Osteocyte (in vitro differentiated cells): ENCODE data around the gene CATSPER3. TPM values are rescaled to one million over a fixed set of nuclear protein-coding genes. Genes with fewer than 3 reads are reported as not detected.

Source experiments
- DNase-seq: peaks from one replicate; pipeline ENCODE4 v3.0.0; 2021; ENCODE audit warnings: mixed read lengths; ENCODE audit not compliant: unreplicated experiment; ENCODE audit errors: extremely low spot score
- H3K27ac Mint-ChIP-seq: one replicate; pipeline ENCODE4 v1.8.0; 2021; ENCODE audit warnings: mild to moderate bottlenecking, mixed read lengths; ENCODE audit not compliant: unreplicated experiment
- H3K27me3 Mint-ChIP-seq: one replicate; pipeline ENCODE4 v1.8.0; 2021; ENCODE audit warnings: mixed read lengths; ENCODE audit not compliant: unreplicated experiment
- H3K36me3 Mint-ChIP-seq: one replicate; pipeline ENCODE4 v1.8.0; 2021; ENCODE audit warnings: mixed read lengths; ENCODE audit not compliant: unreplicated experiment
- H3K4me1 Mint-ChIP-seq: one replicate; pipeline ENCODE4 v1.8.0; 2021; ENCODE audit warnings: mixed read lengths; ENCODE audit not compliant: unreplicated experiment
- H3K4me3 Mint-ChIP-seq: one replicate; pipeline ENCODE4 v1.8.0; 2021; ENCODE audit warnings: mild to moderate bottlenecking, moderate library complexity, mixed read lengths; ENCODE audit not compliant: unreplicated experiment
- H3K9me3 Mint-ChIP-seq: one replicate; pipeline ENCODE4 v1.8.0; 2021; ENCODE audit warnings: mixed read lengths; ENCODE audit not compliant: unreplicated experiment
- CTCF ChIP-seq: fragments of 200-600 bp; sonication (generic); IDR thresholded peaks from 2 replicates; pipeline ENCODE4 v1.5.0; 2021; ENCODE audit warnings: antibody characterized with exemption, mild to moderate bottlenecking, moderate library complexity
- total RNA-seq: library from RNA; stranded (reverse); gene quantifications from 2 replicates; pipeline ENCODE4 v1.2.1, GENCODE V29; 2021

CATSPER3 gene
- total RNA-seq, 1 donor from 2014 or later: not detected

GRCh38 chr5:135009736-135010501, 42.2 kb downstream of the CATSPER3 start:
- no peak for TF ChIP-seq CTCF
- Mint-ChIP-seq H3K27me3 (peaks cover 11% of the 10 kb centered on the region), H3K4me3 (no peak overlapping the region), H3K27ac (no peak overlapping the region), H3K36me3 (no peaks in the 10 kb centered on the region), H3K4me1 (no peaks in the 10 kb centered on the region), H3K9me3 (no peaks in the 10 kb centered on the region)
- peak; percentile 67 for DNase-seq

- Mint-ChIP-seq H3K4me1 (no peaks in the 10 kb centered on the region), H3K27ac (no peak overlapping the region), H3K36me3 (no peaks in the 10 kb centered on the region), H3K27me3 (peaks cover 16% of the 10 kb centered on the region), H3K9me3 (no peaks in the 10 kb centered on the region), H3K4me3 (no peak overlapping the region)
- DNase-seq: peak; percentile 60
- TF ChIP-seq CTCF: no peak
These were observed 43.0 kb downstream of the CATSPER3 start for GRCh38 chr5:135010502-135011354.

- Mint-ChIP-seq H3K27ac (no peak overlapping the region), H3K27me3 (peaks cover 16% of the 10 kb centered on the region), H3K4me3 (no peak overlapping the region), H3K36me3 (no peaks in the 10 kb centered on the region), H3K9me3 (no peaks in the 10 kb centered on the region), H3K4me1 (no peaks in the 10 kb centered on the region)
- DNase-seq: peak; percentile 73
- no peak for TF ChIP-seq CTCF
These were observed 43.8 kb downstream of the CATSPER3 start for GRCh38 chr5:135011355-135012032.

GRCh38 chr5:135012033-135012588, 44.4 kb downstream of the CATSPER3 start:
- no peak for TF ChIP-seq CTCF
- Mint-ChIP-seq H3K27me3 (peaks cover 16% of the 10 kb centered on the region), H3K4me3 (no peak overlapping the region), H3K27ac (no peak overlapping the region), H3K4me1 (no peaks in the 10 kb centered on the region), H3K36me3 (no peaks in the 10 kb centered on the region), H3K9me3 (no peaks in the 10 kb centered on the region)
- peak; percentile 78 for DNase-seq
